Central memory CD8-positive, alpha-beta T cell (primary cell): ENCODE results near the gene TFRC.
"Not testable (repeated sequence)": the region's sequence is repeated elsewhere in the genome, so short reads cannot be mapped to it uniquely, and the experiment has no call there.

Source experiments
- ATAC-seq: fragments of 150-1000 bp; cut with Tn5 transposase; replicated peaks from 2 replicates; pipeline ENCODE4 v1.10.0; 2022; ENCODE audit warnings: mild to moderate bottlenecking, moderate FRiP score, moderate number of reproducible peaks; ENCODE audit not compliant: poor library complexity, severe bottlenecking; ENCODE audit errors: extremely low read depth
- DNase-seq, 2 donors: peaks; one replicate each; pipeline ENCODE4 v3.0.0; 2021; ENCODE audit warnings: low spot score in 2 of 2
- H3K27ac Mint-ChIP-seq: one replicate; pipeline ENCODE4 v1.8.0; 2022; ENCODE audit warnings: low read depth, mild to moderate bottlenecking, moderate library complexity, mixed read lengths
- H3K27me3 Mint-ChIP-seq: one replicate; pipeline ENCODE4 v1.8.0; 2022; ENCODE audit warnings: mixed read lengths
- H3K36me3 Mint-ChIP-seq: one replicate; pipeline ENCODE4 v1.8.0; 2022; ENCODE audit warnings: mild to moderate bottlenecking, moderate library complexity, mixed read lengths; ENCODE audit not compliant: insufficient read depth
- H3K4me1 Mint-ChIP-seq: one replicate; pipeline ENCODE4 v1.8.0; 2022; ENCODE audit warnings: mixed read lengths
- H3K4me3 Mint-ChIP-seq: one replicate; pipeline ENCODE4 v1.8.0; 2022; ENCODE audit warnings: mild to moderate bottlenecking, moderate library complexity, mixed read lengths
- H3K9me3 Mint-ChIP-seq: one replicate; pipeline ENCODE4 v1.8.0; 2022; ENCODE audit warnings: mixed read lengths

The TFRC gene

GRCh38 chr3:196075013-196075412 is 6.9 kb downstream of the TFRC start:
- Mint-ChIP-seq H3K4me1 (peaks cover 36% of the 10 kb centered on the region), H3K36me3 (peaks cover 68% of the 10 kb centered on the region), H3K9me3 (no peaks in the 10 kb centered on the region), H3K27ac (no peak overlapping the region), H3K27me3 (no peaks in the 10 kb centered on the region), H3K4me3 (no peak overlapping the region)
- ATAC-seq = no peak
- DNase-seq = no peak

DNA sequence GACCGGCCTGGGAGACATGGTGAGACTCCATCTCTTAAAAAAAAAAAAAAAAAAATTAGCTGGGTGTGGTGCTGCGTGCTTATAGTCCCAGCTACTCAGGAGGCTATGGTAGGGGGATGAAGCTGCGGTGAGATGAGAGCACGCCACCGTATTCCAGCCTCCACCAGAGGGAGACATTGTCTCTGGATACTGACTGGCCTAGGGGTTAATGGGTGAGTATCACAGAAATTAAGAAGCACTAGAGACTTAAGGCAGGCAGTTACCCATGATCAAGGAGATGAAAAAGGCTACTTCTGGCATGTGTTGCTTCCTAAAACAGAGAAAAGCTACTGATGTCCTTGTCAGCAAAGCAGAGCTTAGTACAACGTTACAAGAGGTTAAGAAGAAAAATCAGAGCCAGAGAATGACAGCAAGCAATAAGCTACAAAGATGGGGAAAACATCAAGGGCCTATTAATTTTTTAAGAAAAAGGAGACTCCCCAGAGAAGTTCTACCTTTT is 8.6 kb downstream of the TFRC start:
- Mint-ChIP-seq H3K27ac (no peak overlapping the region), H3K4me1 (peaks cover 21% of the 10 kb centered on the region), H3K4me3 (no peak overlapping the region), H3K9me3 (no peaks in the 10 kb centered on the region), H3K36me3 (peaks cover 83% of the 10 kb centered on the region), H3K27me3 (no peaks in the 10 kb centered on the region)
- peak; percentile 52 to 66 for DNase-seq
- ATAC-seq = peak; percentile 97

DNA sequence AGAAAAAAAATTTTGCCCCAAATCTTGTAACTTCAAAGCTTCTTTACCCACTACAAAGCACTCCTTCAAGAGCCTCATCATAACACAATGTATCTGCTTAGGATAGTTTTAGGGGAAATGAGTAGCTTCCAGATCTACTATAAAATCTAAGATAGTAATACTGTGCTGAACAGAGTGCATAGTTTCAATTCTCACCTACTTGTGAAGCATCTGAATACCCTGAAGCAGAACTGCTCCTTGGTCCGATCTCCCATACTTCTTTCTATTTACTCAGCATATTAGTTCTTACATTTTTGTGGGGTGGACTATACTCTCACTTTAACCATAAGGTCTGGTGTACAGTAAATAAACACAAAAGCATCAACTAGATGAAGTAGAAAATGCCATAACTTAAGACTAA is 9.6 kb downstream of the TFRC start:
- peaks cover 12% of the 10 kb centered on the region for H3K4me1 Mint-ChIP-seq
- no peak overlapping the region for H3K4me3 Mint-ChIP-seq
- ATAC-seq = no peak
- H3K27me3 Mint-ChIP-seq = no peaks in the 10 kb centered on the region
- H3K9me3 Mint-ChIP-seq = no peaks in the 10 kb centered on the region
- H3K27ac Mint-ChIP-seq = no peak overlapping the region
- DNase-seq = no peak
- H3K36me3 Mint-ChIP-seq = peaks cover 89% of the 10 kb centered on the region

- not testable (repeated sequence) for H3K27me3 Mint-ChIP-seq, DNase-seq, ATAC-seq, H3K27ac Mint-ChIP-seq, H3K9me3 Mint-ChIP-seq, H3K4me3 Mint-ChIP-seq, H3K4me1 Mint-ChIP-seq
- H3K36me3 Mint-ChIP-seq = peaks cover 92% of the 10 kb centered on the region
Observed at GRCh38 chr3:196068812-196069211, 13.1 kb downstream of the TFRC start.

DNA sequence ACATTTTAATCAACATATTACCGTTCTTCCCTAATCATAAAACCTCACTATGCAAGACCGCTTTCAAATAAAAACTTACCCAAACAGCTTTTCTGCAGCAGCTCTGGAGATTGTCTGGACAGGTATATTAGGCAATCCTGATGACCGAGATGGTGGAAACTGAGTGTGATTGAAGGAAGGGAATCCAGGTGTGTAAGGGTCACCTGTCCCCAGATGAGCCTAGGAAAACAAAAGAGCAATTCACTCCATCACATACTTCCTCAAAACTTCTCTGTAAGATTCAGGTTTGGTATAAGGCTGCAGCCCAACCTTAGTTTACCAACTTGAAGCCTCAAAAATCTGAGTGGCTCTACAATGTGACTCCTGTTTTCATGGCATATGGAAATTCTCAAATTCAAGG is 14.5 kb downstream of the TFRC start:
- Mint-ChIP-seq H3K4me1 (no peaks in the 10 kb centered on the region), H3K9me3 (no peaks in the 10 kb centered on the region), H3K4me3 (no peak overlapping the region), H3K36me3 (peaks cover 93% of the 10 kb centered on the region), H3K27me3 (no peaks in the 10 kb centered on the region), H3K27ac (no peak overlapping the region)
- ATAC-seq (no peak), DNase-seq (no peak)

- Mint-ChIP-seq H3K36me3 (peaks cover 96% of the 10 kb centered on the region), H3K4me3 (no peak overlapping the region), H3K27me3 (no peaks in the 10 kb centered on the region), H3K27ac (no peak overlapping the region), H3K9me3 (no peaks in the 10 kb centered on the region), H3K4me1 (no peaks in the 10 kb centered on the region)
- DNase-seq (no peak), ATAC-seq (no peak)
Observed at GRCh38 chr3:196063971-196064370, 17.9 kb downstream of the TFRC start.

- ATAC-seq (no peak), DNase-seq (no peak)
- no peaks in the 10 kb centered on the region for H3K9me3 Mint-ChIP-seq
- H3K27me3 Mint-ChIP-seq = no peaks in the 10 kb centered on the region
- no peak overlapping the region for H3K27ac Mint-ChIP-seq
- H3K36me3 Mint-ChIP-seq = peaks cover 95% of the 10 kb centered on the region
- no peak overlapping the region for H3K4me3 Mint-ChIP-seq
- H3K4me1 Mint-ChIP-seq = no peaks in the 10 kb centered on the region
Observed at GRCh38 chr3:196063456-196063855, 18.4 kb downstream of the TFRC start.

- Mint-ChIP-seq H3K27me3 (no peaks in the 10 kb centered on the region), H3K9me3 (no peaks in the 10 kb centered on the region), H3K36me3 (peaks cover 96% of the 10 kb centered on the region), H3K27ac (no peak overlapping the region), H3K4me1 (no peaks in the 10 kb centered on the region), H3K4me3 (no peak overlapping the region)
- ATAC-seq (no peak), DNase-seq (no peak)
Observed at GRCh38 chr3:196063049-196063448, 18.8 kb downstream of the TFRC start.

DNA sequence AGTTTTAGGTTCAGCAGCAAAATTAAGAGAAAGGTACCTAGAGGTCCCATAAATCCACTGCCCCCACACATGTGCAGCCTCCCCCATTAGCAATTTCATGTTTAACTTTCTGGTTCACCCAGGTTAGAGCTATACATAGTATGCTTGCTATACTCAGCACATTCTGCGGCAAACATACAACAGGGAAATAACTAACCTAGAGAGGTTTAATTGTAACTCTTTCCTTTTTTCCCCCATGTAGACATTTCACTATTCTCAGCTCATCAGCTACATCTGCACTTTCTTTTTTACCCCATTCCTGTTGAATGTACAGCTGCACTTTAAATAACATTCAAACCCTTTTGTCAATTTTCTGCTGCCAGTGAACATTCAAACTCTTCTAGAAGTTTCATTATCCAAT is 21.1 kb downstream of the TFRC start:
- Mint-ChIP-seq H3K36me3 (peaks cover 93% of the 10 kb centered on the region), H3K27me3 (no peaks in the 10 kb centered on the region)

DNA sequence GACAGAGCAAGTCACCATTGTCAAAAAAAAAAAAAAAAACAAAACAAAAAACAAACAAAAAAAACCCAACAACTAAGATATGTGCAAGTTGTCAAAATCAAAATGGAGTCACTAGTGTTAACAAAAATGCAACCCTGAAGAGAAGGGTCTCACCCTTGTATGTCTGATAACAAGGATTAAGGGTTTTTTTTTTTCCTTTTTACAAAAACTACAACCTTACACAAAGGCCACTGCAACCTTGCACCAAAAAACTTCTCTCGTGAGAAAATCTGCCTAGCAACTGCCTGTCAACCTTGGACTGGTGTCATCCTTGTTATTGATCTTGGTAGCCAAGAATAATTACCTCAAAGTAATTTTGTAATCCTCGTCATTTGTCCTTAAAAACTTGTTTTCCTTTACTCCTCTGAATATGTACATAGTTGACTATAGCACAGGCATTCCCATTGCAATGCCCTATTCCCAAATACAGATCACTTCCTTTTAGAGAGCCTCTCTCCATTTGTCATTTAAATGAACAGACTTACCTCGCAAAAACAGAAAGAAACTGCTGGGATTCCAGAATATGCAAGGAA is 24.0 kb downstream of the TFRC start:
- Mint-ChIP-seq H3K27ac (no peak overlapping the region), H3K36me3 (peaks cover 89% of the 10 kb centered on the region), H3K27me3 (no peaks in the 10 kb centered on the region), H3K9me3 (no peaks in the 10 kb centered on the region), H3K4me3 (no peak overlapping the region), H3K4me1 (no peaks in the 10 kb centered on the region)
- DNase-seq (no peak), ATAC-seq (no peak)

More for the DNA sequence above, 21.1 kb downstream of the TFRC start:
- ATAC-seq = no peak
- H3K9me3 Mint-ChIP-seq = no peaks in the 10 kb centered on the region
- no peak overlapping the region for H3K4me3 Mint-ChIP-seq
- no peak for DNase-seq
- H3K27ac Mint-ChIP-seq = no peak overlapping the region
- no peaks in the 10 kb centered on the region for H3K4me1 Mint-ChIP-seq

- not testable (repeated sequence) for H3K9me3 Mint-ChIP-seq, ATAC-seq, DNase-seq, H3K27ac Mint-ChIP-seq, H3K4me3 Mint-ChIP-seq, H3K4me1 Mint-ChIP-seq, H3K27me3 Mint-ChIP-seq
- H3K36me3 Mint-ChIP-seq = peaks cover 89% of the 10 kb centered on the region
Observed at GRCh38 chr3:196056371-196056770, 25.5 kb downstream of the TFRC start.

DNA sequence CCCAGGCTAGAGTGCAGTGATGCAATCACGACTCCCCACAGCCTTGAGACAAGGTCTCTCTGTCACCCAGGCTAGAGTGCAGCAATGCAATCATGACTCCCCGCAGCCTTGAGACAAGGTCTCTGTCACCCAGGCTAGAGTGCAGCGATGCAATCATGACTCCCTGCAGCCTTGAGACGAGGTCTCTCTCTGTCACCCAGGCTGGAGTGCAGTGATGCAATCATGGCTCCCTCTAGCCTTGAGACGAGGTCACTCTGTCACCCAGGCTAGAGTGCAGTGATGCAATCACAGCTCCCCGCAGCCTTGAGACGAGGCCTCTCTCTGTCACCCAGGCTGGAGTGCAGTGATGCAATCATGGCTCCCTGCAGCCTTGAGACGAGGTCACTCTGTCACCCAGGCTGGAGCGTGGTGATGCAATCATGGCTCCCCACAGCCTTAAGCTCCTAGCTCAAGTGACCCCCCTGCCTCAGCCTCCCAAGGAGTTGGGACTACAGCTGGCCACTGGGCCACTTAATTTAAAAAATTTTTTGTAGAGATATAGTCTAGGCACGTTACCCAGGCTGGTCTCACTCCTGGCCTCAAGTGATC is 26.1 kb downstream of the TFRC start:
- no peaks in the 10 kb centered on the region for H3K9me3 Mint-ChIP-seq
- no peak overlapping the region for H3K27ac Mint-ChIP-seq
- no peak for ATAC-seq
- no peaks in the 10 kb centered on the region for H3K27me3 Mint-ChIP-seq
- H3K4me3 Mint-ChIP-seq = no peak overlapping the region
- H3K36me3 Mint-ChIP-seq = peaks cover 87% of the 10 kb centered on the region
- no peaks in the 10 kb centered on the region for H3K4me1 Mint-ChIP-seq
- DNase-seq = no peak

DNA sequence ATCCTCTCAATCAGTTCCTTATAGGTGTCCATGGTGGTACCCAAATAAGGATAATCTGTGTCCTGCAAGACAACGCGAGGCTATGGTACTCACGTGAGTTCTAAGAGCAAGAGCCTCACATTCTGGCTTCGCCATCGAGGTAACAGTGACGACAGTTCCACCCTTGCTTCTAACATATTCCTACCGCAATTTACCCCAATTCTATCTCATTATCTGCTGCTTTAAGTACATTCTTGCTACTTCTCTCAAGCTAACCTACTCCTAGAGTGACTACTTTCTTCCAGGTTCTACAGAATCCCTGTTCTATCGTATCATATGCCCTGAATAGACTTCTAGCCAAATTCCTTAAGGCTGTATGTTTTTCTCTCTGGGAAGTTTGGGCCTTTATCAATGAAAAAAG is 26.6 kb downstream of the TFRC start:
- ATAC-seq (no peak), DNase-seq (no peak)
- Mint-ChIP-seq H3K4me1 (no peaks in the 10 kb centered on the region), H3K27ac (no peak overlapping the region), H3K4me3 (no peak overlapping the region), H3K36me3 (peaks cover 86% of the 10 kb centered on the region), H3K9me3 (no peaks in the 10 kb centered on the region), H3K27me3 (no peaks in the 10 kb centered on the region)
